ENCODE measurements around the gene CRACR2B. TPM values are rescaled to one million over a fixed set of nuclear protein-coding genes. Genes with fewer than 3 reads are reported as not detected.

The CRACR2B gene
- total and polyA plus RNA-seq, 10 of the 15 experiments (the other 5 are each of a cell fraction or from before 2014, with no cell fraction given): 0.10 to 33.7 (median 12.7) TPM

DNA sequence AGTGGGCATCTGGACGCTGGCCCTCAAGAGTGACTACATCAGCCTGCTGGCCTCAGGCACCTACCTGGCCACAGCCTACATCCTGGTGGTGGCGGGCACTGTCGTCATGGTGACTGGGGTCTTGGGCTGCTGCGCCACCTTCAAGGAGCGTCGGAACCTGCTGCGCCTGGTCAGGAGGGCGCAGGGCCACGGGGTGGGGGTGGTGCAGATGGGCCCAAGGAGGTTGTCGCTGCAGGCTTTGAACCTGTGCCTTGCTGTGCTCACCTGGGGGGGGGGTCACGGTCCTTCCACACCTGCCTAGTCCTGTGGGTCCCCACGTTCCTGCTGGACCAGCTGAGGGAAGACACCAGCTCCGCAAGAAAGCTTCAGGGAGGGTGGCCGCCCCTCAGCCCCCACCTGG, 8.6 kb downstream of the CRACR2B start:
- Histone ChIP-seq H4K20me1 (ENCODE audit: control insufficient read depth, insufficient read depth) (no peaks in the 10 kb centered on the region; the same call in 1 of the 2 replicates), H2AFZ (ENCODE audit: control insufficient read depth, low read depth, low read length) (no peak overlapping the region)

DNA sequence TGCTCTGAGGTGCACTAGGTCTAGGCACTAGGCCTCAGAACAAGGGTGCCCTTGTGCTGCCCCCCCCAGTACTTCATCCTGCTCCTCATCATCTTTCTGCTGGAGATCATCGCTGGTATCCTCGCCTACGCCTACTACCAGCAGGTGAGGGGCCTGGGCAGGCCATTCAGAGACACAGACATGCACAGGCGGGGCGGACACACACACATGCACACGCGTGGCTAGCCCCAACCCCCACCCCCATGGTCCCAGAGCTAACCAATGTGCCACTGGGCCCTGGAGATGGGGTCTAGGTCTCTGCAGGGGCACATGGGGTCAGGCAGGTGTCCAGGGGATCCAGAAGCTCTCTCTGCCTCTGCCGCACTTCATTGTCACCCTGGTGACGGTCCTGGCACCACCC, 9.0 kb downstream of the CRACR2B start:
- Histone ChIP-seq H3K9ac (ENCODE audit: control insufficient read depth, insufficient read depth, low read length) (no peak overlapping the region), H3K9me3 (replicated peaks; ENCODE audit: control insufficient read depth, insufficient read depth, low read length) (no peaks in the 10 kb centered on the region), H2AFZ (ENCODE audit: control insufficient read depth, low read depth, low read length) (no peak overlapping the region), H3K4me1 (ENCODE audit: control insufficient read depth, insufficient read depth, low read length) (peaks cover 16% of the 10 kb centered on the region), H3K27ac (ENCODE audit: control insufficient read depth, insufficient read depth) (no peak overlapping the region), H3K36me3 (ENCODE audit: control insufficient read depth in 2 of 2, insufficient read depth in 2 of 2, low read length in 1 of 2) (peaks cover 0 to 25% of the 10 kb centered on the region in 2 experiments; a peak in 2 of 4 replicates), H3K27me3 (replicated peaks in 1 of 2; ENCODE audit: control insufficient read depth in 2 of 2, insufficient read depth in 2 of 2, low read length in 1 of 2) (no peaks in the 10 kb centered on the region; a peak in 1 of 4 replicates), H4K20me1 (ENCODE audit: control insufficient read depth, insufficient read depth) (no peaks in the 10 kb centered on the region; the same call in 1 of the 2 replicates), H3K4me2 (ENCODE audit: control insufficient read depth, insufficient read depth) (no peak overlapping the region), H3K4me3 (no peak overlapping the region), H3K79me2 (ENCODE audit: control insufficient read depth, insufficient read depth, low read length) (peaks cover 13% of the 10 kb centered on the region)
- ATAC-seq (no peak), FAIRE-seq (no peak), DNase-seq (ENCODE audit: low read depth, low spot score) (no peak)
- in situ Hi-C loops (cut with MboI) (no loop called here), intact Hi-C loops (cut with micrococcal nuclease; ENCODE audit: unreplicated experiment) (no loop called here)
- ChIA-PET SMC1A (ENCODE audit: uncharacterized antibody, unreplicated experiment) (no interaction called here), POLR2A (no interaction called here), RAD21 (ENCODE audit: unreplicated experiment) (no interaction called here), CTCF (no interaction called here)
- BruUV-seq (replicated peaks): no TSS peak
- WGBS (ENCODE audit: insufficient coverage, insufficient replicate concordance, low lambda C conversion rate, missing lambda C conversion rate): 77% methylated on average over 9 of the region's 9 CpGs
- TF ChIP-seq BHLHE40 (IDR thresholded peaks at IDR 0.05; ENCODE audit: borderline replicate concordance in 1 of 2, low read depth in 2 of 2, low read length in 1 of 2): no peak
- no peak for TF ChIP-seq LARP7 (IDR thresholded peaks at IDR 0.05)
- TF ChIP-seq KLF5 (IDR thresholded peaks at IDR 0.05; ENCODE audit: partially characterized antibody): no peak
- TF ChIP-seq CEBPB (IDR thresholded peaks at IDR 0.05; ENCODE audit: borderline replicate concordance in 1 of 2, low read depth in 2 of 2, low read length in 2 of 2): no peak
- TF ChIP-seq JUNB (IDR thresholded peaks at IDR 0.05): no peak
- TF ChIP-seq POLR2A (IDR thresholded peaks at IDR 0.05; ENCODE audit: low read depth, low read length): 0 out of 2 replicates have a peak, but pooled peaks have one; percentile 1
- no peak for TF ChIP-seq IRF4 (IDR thresholded peaks at IDR 0.05; ENCODE audit: low read depth, low read length)
- no peak for TF ChIP-seq POLR2AphosphoS2 (IDR thresholded peaks at IDR 0.05; ENCODE audit: low read depth, low read length)

More for the DNA sequence above, 8.6 kb downstream of the CRACR2B start:
- intact Hi-C loops (cut with micrococcal nuclease; ENCODE audit: unreplicated experiment): no loop called here
- FAIRE-seq (no peak), DNase-seq (ENCODE audit: low read depth, low spot score) (no peak), ATAC-seq (no peak)
- ChIA-PET RAD21 (ENCODE audit: unreplicated experiment) (no interaction called here), SMC1A (ENCODE audit: uncharacterized antibody, unreplicated experiment) (no interaction called here), CTCF (no interaction called here), POLR2A (no interaction called here)
- no TSS peak for BruUV-seq (replicated peaks)
- H3K27me3 ChIP-seq (replicated peaks in 1 of 2; ENCODE audit: control insufficient read depth in 2 of 2, insufficient read depth in 2 of 2, low read length in 1 of 2): no peaks in the 10 kb centered on the region; a peak in 1 of 4 replicates
- in situ Hi-C loops (cut with MboI): no loop called here
- H3K4me2 ChIP-seq (ENCODE audit: control insufficient read depth, insufficient read depth): no peak overlapping the region
- H3K36me3 ChIP-seq (ENCODE audit: control insufficient read depth in 2 of 2, insufficient read depth in 2 of 2, low read length in 1 of 2): peaks cover 0 to 25% of the 10 kb centered on the region in 2 experiments; a peak in 2 of 4 replicates
- H3K9me3 ChIP-seq (replicated peaks; ENCODE audit: control insufficient read depth, insufficient read depth, low read length): no peaks in the 10 kb centered on the region
- WGBS (ENCODE audit: insufficient coverage, insufficient replicate concordance, low lambda C conversion rate, missing lambda C conversion rate): 85% methylated on average over 14 of the region's 14 CpGs
- no peak overlapping the region for H3K27ac ChIP-seq (ENCODE audit: control insufficient read depth, insufficient read depth)
- peaks cover 16% of the 10 kb centered on the region for H3K4me1 ChIP-seq (ENCODE audit: control insufficient read depth, insufficient read depth, low read length)
- peaks cover 10% of the 10 kb centered on the region for H3K79me2 ChIP-seq (ENCODE audit: control insufficient read depth, insufficient read depth, low read length)
- H3K9ac ChIP-seq (ENCODE audit: control insufficient read depth, insufficient read depth, low read length): no peak overlapping the region
- TF ChIP-seq PML (IDR thresholded peaks at IDR 0.05; ENCODE audit: low read length) (no peak), POLR2A (IDR thresholded peaks at IDR 0.05; ENCODE audit: low read depth, low read length) (0 out of 2 replicates have a peak, but pooled peaks have one; percentile 13)
- H3K4me3 ChIP-seq: no peak overlapping the region
